ENCODE measurements around the gene RNASET2.
"Not testable (repeated sequence)": the region's sequence is repeated elsewhere in the genome, so short reads cannot be mapped to it uniquely, and the experiment has no call there.

Gene RNASET2

DNA sequence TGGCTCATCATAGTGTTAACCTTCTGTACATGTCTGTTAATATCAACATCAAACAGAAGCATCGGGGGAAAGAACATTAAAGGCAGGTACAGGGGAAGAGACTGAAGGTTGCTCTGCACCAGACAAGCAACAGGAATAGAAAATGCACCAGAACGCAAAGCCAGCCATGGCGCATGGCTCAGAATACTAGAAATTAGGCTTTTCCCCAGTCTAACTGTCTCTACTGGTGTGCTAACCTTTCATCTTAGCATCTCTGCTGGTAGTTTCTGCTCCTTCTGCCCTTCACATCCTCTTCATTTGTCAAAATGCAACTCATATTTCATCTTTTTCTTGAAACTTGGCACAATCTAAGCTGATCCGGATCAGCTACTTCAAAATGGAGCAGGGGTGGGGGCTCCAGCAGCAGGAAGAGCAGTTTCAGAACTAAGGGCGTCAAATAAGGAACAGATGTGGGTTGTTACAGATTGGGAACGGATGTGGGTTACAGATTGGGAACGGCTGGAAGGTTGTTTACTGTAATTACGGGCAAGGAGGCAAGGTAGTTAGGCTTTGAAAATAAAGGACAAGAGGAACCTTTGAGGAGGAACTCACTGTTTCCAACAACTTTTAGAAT is 13.1 kb upstream of the RNASET2 start:
- no peak for DNase-seq

DNA sequence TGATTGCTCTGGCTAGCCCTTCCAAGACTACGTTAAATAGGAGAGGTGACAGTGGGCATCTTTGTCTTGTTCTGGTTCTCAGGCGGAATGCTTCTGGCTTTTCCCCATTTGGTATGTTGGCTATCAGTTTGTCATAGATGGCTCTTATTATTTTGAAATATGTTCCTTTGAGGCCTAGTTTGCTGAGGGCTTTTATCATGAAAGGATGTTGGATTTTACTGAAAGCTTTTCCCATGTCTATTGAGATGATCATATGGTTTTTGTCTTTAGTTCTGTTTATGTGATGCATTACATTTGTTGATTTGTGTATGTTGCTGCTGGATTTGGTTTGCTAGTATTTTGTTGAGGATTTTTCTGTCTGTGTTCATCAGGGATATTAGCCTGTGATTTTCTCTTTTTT is 9.9 kb upstream of the RNASET2 start:
- DNase-seq = no peak

DNA sequence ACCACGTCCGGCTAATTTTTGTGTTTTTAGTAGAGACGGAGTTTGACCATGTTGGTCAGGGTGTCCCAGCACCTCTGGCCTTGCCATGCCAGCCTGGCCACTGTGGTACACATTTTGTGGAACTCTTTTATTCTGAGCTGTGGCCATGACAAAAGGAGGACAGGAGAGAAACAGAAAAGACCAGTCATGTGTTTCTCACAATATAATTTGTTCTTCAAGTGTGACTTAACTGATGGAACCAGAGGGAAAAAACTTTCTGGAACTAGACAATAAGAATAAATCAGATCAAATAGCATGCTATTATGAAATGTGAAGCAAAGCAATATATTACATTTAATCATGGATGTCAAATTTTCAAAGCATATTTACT is 4.2 kb upstream of the RNASET2 start:
- DNase-seq = no peak

DNA sequence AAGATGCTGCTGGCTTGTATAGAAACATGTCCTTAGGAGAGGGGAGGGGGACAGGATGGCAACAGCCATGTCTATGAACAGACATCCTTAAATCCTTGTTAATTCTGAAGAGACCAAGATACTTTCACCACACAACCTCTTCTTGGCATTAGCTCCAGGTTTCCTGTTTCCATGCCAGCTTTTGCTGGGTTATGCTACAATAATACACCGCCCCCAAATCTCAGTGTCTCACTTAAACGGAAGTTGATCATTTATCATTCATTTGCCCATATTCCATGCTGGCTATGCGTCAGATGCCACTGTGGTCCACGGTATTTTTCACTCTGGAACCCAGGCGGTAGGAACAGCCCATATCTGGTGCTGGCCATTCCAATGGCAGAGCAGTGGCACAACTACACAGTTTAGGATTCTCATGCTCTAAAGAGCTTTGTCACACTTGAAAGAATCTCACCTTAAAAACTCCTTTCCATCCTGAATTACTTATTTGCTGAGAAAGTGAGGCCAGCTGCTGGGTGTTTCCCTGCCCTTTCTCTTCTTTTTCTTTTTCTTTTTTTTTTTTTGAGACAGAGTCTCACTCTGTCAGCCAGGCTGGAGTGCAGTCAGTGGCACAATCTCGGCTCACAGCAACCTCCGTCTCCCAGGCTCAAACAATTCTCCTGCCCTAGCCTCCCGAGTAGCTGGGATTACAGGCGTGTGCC is 3.7 kb upstream of the RNASET2 start:
- DNase-seq = no peak

DNA sequence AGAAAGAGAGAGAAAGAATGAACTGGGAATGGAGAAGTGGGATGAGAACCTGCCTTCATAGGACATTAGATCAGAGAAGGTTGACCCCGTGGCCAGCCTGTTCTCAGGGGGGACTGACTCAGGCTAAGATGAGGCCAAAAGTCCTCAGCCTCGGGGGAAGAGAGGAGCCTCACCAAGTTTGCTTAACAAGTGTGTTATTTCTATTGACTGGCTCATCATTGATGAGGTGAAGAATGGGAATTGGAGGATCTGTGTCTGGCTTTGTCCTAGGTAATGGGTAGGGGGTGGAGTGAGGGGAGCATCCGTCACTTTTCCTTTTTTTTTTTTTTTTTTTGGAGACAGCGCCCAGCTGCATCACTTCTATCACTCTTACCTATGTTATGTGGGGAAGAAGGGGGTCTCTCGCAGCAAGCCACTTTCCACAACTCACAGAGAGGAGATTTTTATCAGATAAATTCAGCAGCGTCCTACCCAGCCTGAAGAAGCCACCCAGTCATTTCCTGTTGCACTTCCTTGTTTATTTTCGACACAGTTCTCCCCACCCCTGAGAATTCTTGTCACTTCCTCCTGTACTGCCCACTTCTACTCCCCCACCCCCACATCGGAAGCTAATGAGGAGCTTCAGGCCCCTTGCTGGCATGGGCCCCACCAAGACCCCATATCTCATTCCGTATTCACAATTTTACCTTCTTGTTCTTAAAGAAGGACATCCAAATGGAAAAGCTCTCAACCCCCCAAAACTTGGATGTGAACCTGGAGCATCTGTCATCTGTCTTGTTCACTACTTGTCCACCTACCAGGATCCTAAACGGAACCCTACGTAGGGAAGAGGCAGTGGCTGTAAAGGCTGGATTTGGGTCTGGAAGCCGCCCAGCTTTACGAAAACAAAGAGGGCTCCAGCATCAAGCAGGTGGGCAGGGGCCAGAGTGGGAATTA is 2.8 kb upstream of the RNASET2 start:
- no peak for DNase-seq

DNA sequence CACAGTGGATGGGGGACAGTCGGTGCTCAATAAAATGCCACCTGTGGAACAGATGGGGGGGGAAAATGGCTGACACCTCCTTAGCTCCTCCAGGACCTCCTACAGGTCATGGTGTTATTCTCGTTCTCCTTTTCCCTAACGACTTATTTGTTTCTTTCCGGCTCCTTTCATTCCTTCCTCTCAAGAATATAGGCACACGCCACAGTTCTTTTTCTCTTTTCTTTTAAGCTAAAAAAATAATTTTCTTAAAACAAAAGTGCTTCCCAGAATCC is 1.4 kb upstream of the RNASET2 start:
- DNase-seq = no peak

DNA sequence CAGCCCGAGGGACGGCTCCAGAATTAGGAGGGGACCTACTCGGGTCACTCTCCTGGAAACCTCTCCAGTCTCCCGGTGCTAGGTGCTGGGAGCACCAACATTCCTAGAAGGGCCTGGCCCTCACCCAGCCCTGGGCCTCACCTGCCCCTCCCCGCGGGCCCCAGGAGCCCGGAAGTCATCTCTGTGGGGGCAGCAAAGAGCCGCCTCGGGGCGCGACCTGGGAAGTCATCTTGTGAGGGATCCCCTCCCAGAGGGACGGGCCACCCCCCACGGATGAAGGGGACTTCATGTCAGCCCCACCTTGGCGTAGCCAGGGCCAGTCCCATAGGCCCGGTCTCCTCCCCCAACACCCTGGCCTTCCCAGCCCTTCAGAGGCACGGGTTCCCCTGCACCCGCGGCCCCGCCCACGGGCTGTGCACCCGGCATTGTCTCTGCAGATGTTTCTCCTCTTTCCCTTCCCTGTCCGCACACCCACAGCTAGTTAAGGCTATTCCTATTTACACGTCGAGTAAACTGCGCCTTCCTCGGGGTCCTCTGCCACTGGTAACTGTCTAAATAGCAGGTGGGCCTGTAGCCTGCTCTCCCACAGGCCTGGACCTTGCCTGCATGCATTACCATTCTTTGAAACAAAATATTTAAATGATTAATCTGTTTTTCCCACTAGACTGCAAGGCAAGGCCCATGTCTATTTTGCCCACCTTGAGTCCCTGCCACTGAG is 896 bp upstream of the RNASET2 start:
- no peak for DNase-seq

DNA sequence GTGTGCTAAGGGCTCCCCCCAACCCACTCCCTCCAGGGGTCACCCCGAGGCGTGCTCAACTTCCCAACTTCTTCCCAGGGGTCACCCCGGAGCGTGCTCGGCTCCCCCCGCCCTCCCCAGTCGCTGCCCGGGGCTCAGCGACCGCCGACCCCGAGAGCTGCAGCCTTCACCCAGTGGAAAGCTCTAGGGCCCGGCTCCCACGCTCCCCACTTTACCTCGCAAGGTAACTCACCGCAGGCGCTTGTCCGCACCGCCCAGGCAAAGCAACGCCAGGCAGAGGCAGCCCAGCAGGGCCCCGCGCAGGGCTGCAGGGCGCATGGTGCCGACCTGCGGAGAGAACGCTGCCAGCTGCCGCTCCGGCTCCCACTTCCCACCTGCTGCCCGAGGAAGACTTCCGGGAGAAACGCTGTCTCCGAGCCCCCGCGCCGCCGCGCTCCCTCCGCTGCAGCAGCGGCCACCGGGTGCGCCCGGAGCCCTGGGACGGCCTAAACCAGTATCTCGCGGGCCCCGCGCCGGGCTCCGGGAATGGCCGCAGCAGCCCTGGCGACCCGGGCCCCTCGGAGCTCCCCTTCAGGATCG is 396 bp downstream of the RNASET2 start:
- no peak for DNase-seq

DNA sequence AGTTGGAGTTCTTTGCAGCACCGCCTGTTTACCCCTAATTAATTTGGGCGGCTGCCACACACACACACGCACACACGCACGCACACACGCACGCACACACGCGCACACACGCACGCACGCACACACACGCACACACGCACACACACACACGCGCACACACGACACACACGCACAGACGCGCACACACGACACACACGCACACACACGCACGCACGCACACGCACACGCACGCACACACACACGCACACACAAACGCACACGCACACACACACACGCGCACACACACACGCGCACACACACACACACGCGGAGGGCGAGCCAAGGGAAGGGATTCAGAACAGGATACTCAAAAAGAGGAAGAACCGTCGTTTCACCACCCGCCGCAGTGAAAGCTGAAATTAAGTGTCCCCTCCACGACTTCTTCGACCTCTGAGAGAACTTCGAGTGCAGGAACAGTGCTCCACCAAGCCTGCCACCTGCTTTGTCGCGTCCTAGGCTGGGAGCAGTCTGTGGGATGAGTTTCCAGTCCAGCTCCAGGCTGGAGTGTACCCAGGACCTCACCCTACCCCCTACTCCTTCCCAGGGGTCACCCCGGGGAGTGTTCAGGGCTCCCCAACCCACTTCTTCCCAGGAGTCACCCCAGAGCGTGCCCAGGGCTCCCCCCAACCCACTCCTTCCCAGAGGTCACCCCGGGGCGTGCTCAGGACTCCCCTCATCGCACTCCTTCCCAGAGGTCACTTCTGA is 1.1 kb downstream of the RNASET2 start:
- DNase-seq = no peak

DNA sequence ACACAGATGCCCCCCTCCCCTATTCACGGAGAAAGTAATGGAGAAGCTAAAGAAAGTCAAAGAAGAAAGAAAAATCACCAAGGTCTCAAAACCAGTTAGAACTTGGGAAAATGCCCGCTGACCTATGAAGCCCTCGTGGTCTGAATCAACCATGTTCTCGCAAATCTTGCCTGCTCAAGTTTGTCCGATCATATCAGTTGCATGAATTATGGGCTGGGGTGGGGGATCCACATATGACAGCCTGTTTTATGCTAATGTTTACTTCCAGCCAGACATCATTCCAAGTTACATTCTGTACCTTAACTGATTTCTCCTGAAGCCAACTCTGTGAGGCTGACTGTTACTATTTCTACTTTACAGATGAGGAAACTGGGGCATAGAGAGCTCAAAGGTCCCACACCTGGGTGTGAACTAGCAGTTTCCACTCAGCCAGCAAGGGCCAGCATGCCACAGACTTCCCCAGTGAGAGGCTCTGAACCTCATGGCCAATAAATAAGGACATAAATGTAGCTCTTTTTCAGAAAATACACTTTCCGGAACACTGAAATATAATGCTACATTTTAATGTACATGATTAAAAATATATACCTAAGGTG is 2.1 kb downstream of the RNASET2 start:
- DNase-seq = no peak

DNA sequence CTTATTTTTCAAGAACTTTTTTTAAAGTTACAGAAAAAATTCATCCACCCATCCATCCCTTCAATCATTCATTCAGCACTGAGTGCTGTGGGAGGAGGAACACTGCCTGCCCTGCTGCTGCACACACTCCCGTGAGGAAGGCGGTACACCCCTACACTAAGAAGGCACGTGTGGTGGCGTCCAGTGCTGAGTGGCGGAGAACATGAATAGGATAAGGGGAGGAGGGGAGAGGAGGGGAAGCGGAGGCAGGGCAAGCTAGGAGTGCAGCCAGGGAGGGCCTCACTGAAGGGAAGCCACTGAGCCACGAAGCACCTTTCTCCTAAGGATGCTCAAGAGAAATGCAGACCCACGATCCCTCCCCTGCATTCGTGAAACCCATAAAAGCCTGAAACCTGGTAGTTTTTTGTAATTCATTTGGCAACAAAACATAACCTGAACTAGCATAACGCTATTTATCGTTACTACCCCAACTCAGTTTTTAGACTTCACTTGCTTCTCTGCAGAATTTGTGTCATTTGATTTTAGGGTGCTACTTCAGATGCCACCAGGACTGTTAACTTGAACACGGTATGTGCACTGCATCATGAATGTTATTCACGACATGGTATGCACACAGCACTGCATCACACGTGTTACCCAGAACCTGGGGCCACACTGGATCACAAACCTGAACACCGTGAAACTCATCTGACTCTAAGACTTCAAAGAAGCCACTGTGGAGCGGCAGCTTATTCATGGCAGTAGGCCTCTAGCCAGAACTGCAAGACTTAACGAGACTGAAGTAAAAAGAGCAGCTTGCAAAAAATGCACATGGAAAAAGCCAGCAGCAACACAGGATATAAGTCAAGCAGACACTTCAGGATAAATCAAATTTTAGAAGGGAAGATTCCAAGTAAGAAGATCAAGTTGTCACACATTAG is 3.5 kb downstream of the RNASET2 start:
- no peak for DNase-seq

DNA sequence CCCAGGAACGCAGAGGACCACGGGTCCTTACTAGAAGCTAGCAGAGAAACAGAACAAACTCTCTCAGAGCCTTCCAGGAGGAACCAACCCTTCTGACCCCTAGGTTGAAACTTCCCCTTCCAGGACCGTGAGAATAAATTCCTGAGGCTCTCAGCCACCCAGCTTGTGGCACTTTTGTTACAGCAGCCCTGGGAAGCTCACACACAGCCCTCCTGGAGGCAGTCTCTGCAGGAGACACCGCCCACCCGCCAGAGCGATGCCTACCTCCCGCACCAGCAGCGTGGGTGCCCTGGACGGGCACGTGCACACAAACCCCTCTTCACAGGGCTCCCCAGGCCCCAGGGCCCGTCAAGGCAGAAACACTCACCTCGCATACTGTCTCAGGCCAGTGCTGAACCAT is 4.2 kb downstream of the RNASET2 start:
- no peak for DNase-seq

DNA sequence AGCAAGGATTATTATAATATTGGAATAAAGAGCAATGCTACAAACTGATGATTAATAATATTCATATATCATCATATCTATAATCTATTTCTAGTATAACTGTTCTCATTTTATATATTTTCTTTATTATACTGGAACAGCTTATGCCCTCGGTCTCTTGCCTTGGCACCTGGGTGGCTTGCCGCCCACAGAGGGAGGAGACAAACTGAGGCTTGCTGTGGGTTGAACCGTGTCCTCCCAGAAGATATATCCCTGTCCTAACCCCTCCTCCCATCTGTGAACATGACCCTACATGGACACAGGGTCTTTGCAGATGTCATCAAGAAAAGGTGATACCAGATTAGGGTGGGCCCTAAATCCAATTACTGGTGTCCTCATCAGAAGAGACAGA is 4.7 kb downstream of the RNASET2 start:
- DNase-seq = no peak

DNA sequence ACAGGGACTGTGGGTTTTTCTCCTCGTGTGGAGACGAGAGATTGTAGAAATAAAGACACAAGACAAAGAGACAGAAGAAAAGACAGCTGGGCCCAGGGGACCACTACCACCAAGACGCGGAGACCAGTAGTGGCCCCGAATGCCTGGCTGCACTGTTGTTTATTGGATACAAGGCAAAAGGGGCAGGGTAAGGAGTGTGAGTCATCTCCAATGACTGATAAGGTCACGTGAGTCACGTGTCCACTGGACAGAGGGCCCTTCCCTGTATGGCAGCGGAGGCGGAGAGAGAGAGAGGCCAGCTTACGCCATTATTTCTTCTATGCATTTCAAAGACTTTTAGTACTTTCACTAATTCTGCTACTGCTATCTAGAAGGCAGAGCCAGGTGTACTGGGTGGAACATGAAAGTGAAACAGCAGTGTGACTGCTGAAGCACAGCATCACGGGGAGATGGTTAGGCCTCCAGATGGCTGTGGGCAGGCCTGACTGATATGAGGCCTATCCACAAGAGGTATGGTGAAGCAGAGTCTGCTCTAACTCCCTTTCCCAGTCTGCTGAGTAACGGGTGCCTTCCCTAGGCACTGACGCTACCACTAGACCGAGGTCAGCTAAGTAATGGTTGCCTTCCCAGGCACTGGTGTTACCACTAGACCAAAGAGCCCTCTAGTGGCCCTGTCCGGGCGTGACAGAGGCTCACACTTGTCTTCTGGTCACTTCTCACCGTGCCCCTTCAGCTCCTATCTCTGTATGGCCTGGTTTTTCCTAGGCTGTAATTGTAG is 5.3 kb downstream of the RNASET2 start:
- not testable (repeated sequence) for DNase-seq

DNA sequence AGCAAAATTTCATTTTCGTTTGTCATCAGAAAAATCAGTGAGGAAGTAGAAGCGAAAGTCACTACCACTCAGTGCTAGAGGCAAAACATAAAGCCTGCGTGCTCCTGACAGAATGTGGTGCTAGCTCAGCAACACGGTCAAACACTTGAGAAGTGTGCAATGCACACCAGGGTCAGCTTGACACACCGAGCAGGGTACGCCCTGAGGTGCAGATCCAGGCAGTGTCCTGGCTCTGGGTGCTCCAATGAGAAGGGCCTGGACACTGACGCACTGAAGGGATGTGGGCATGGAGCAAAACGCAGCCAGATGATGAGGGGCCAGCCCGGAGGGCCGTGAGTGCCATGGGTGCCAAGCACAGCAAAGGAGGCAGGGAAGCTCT is 5.9 kb downstream of the RNASET2 start:
- DNase-seq = no peak

DNA sequence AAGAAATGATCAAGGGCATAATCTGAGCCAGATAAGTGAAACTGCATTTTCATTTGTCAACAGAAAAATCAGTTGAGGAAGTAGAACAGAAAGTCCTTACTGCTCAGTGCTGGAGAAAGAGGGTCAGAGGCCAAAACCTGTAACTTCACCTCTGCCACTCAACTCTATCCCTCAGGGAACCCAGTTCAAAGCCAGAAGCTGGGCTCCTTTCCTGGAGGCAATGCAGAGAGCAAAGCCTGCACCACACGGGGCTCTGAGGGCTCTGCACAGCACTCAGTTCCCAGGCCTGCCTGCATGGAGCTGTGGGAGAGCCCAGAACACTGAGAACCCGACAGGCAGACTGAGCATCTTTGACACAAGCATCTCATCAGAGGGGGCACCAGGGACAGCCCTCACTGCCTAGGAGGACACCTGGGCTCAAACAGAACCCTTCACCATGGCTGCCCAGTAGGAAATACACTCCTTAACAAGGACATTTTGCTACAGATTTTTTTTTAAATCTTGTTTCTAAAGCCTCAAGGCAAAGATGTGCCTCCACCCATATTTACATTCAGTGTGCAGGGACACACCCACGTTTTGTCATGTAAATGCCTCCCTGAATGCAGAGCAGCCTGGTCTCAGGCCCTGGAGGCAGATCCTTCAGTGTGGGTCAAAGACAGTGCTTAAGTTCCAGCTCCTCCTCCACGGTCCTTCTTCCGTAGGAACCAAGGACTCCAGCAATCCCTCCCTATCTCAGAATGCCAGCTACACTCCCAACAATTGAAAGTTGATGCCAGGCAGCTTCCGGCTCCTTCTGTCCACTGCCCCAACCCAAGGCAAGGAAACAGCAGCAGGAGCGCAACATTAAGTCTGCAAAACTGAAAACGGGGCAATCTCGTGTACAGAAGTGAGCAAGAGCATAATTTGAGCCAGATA is 6.6 kb downstream of the RNASET2 start:
- no peak for DNase-seq

DNA sequence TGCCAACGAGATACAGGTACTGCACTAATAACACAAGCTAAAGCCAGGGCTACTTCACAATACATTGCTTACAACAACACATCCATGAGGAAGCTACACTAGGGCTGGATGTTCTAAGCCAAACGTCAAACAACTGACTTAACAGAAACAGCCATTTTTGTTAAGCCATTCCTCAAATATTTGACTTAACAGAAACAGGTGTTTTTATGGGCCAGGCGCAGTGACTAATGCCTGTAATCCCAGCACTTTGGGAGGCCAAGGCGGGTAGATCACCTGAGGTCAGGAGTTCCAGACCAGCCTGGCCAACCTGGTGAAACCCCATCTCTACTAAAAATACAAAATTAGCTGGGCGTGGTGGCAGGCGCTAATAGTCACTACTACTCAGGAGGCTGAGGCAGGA is 7.6 kb downstream of the RNASET2 start:
- not testable (repeated sequence) for DNase-seq

DNA sequence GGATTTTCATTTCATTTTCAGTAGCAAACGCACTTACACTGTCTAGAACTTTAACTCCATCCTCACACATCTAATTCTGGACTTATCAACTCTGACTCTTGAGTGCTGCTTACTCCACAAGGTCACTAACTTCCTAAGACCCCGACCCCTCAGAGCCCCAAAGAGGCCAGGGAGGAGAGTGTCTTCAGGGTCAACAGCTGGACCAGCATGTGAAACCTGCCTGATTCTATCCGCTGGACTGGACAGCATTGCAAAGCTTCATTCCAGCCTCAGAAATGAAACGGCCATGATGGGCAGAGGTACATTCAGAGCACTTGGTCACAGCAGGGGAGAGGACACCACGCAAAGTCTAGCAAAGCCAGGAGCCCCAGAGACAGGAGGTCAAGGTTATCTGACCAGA is 9.1 kb downstream of the RNASET2 start:
- no peak for DNase-seq

DNA sequence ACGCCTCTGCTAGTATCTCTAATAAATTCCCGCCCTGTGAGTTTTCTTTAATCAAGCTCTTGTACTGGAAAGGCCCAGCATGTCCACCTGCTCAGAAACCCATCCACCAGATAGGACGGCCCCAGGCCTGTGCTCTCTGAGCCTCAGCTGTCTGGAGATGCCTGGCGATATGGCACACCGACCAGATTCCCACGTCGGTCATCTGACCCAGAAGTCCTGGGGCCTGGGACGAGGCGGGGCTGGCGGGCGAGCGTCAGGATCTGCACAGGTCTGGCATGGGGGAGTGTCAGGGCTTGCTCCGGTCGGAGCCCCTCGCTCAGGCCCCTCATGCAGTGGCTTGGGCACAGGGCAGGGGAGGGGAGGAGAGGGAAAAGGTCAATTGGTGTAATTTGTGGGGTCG is 10.2 kb downstream of the RNASET2 start:
- DNase-seq = no peak

Data from GOT3 (cell line).